AG09319 (cell line): ENCODE measurements around the gene DUSP10.

Experiments
- DNase-seq: peaks from one replicate; pipeline ENCODE4 v3.0.0-alpha.2; 2010; ENCODE audit warnings: low read depth; ENCODE audit errors: extremely low read depth
- CTCF ChIP-seq: IDR thresholded peaks from 2 replicates; pipeline ENCODE4 v1.5.1; 2011; ENCODE audit warnings: low read depth, mild to moderate bottlenecking, inconsistent platforms, low read length, moderate library complexity

DUSP10 gene

GRCh38 chr1:221667504-221667903 lies 74.4 kb downstream of the DUSP10 start:
- DNase-seq, result peak; percentile 20
- TF ChIP-seq CTCF, result no peak

DNA sequence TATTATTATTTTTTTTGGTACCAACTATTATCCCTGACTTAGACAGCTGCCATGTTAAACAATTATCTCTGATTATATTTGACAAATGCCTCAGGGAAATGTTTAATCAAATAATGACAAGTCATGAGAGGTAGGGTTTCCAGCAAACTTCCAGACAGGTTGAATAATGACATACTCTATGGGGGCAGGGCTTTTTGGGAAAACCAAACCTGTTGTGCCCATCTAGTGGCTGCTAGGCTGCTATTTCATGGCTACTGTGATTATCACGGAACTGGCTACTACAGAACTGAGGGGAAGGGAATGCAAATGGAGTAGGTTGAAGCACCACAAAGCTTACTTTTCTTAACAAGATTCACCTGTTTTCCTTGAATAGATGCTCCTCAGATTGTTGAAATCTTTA lies 77.6 kb downstream of the DUSP10 start:
- no peak for TF ChIP-seq CTCF
- no peak for DNase-seq

DNA sequence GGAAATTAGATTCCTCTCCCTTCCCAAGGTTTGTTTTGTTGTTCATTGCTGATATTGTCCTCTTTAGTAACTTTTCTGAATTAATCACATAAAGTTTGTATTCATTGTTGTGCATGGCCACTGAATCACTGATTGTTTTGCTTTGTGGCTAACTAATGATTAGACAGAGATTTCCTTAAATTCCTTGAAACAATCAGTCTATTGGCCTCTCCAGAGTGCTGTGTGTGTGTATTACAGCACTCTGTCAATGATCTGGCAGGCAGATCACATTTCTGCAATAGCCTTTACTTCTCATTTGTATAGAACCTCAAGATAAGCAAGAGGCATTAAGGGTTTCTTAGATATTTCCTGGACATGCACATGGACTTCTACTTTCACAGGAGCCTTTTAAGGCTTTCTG lies 78.6 kb downstream of the DUSP10 start:
- no peak for TF ChIP-seq CTCF
- peak; percentile 44 for DNase-seq

DNA sequence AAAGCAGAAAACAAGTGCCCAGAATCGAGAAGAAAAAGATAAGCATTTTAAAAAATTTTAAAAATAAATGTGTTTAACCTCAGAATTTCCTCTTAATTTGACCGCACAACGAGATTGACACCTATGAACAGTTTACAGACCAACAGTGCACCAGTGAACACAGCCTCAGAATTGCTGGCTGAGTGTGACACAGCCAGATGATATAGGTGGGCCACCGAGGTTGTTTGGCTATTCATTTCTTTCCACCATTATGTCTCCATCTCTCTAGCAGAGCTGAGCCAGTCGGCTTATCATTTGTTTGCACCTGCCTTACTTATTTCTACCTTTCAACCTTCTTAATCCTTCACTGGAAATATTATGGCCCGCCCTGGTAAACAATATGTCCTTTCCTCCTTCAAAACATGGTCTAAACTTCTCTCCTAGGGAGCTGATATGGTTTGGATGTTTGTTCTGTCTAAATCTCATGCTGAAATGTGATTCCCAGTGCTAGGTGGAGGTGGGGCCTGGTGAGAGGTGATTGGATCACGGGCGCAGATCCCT lies 86.1 kb downstream of the DUSP10 start:
- no peak for TF ChIP-seq CTCF
- no peak for DNase-seq
